Measurements from ENCODE around the gene C2orf81. TPM values are rescaled to one million over a fixed set of nuclear protein-coding genes. Genes with fewer than 3 reads are reported as not detected.
A peak's percentile ranks its signal among the peaks of the same experiment; 100 is the strongest.

C2orf81 gene
- total and polyA plus RNA-seq, 2 of the 4 experiments (the other 2 are of a cell fraction), result 0.18 to 0.74 TPM

DNA sequence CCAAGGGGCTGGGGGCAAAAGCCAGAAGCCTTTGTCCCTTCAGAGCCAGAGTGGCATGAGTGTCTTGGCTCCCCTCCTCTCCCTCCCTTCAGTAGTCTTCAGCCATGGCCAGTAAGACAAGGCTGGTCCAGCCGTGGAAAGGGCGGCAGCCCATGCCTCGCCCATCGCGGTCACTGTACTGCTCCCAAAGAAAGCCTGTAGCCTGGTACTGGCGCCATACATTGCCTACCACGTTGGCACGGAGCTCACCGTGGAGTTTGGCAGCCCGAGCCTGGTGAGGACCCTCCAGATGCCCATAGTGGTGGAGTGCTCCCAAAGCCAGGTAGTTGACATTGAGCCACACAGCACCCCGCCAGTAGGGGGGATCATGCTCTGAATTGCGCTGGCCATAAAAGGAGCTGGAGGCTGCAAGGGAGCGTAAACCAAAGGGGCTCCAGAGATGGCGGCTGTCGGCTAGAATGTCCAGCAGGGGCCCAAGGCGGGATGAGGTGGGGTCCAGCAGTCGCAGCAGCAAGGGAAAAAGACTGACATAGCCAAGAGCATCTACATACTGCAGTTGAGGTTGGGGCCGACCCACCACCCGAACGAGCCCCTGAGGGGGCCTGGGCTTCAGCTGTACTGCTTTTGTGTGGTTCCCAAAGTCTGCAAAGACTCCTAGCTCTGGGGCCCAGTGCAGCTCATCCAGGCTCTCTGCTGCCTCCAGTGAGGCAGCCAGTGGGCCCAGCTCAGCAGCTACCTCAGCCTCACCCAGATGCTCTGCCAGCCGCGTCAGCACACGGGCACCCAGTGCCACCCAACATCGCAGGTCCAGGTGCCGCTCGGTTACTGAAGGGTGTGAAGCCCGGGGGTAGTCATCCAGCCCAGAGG lies 40.0 kb upstream of the C2orf81 start:
- Histone ChIP-seq H3K9ac (ENCODE audit: low read depth, low read length) (no peak overlapping the region), H2BK15ac (ENCODE audit: low read depth, low read length) (no peak overlapping the region), H2BK20ac (ENCODE audit: low read depth, low read length) (no peak overlapping the region), H2BK120ac (ENCODE audit: low read depth, low read length) (no peak overlapping the region), H3K9me3 (ENCODE audit: control insufficient read depth, insufficient read depth, low read length) (no peaks in the 10 kb centered on the region), H4K91ac (ENCODE audit: insufficient read depth, low read depth, low read length) (no peak overlapping the region), H3K14ac (replicated peaks; ENCODE audit: low read depth, low read length) (no peak overlapping the region), H3K36me3 (ENCODE audit: control insufficient read depth, insufficient read depth, low read length) (peaks cover 21% of the 10 kb centered on the region), H3K27ac (ENCODE audit: insufficient read depth, low read length) (no peak overlapping the region), H2AK9ac (replicated peaks; ENCODE audit: low read depth, low read length, poor library complexity) (peak overlapping the region; percentile 29), H3K79me1 (ENCODE audit: low read depth in 1 of 2, low read length in 2 of 2) (peaks cover 13 to 59% of the 10 kb centered on the region in 2 experiments; a peak in 3 of 4 replicates), H4K5ac (ENCODE audit: low read depth, low read length) (no peak overlapping the region), H3K9me1 (ENCODE audit: insufficient read depth, low read length) (no peaks in the 10 kb centered on the region), H2AK5ac (ENCODE audit: low read depth, low read length) (no peak overlapping the region), H3K4me2 (ENCODE audit: low read depth, low read length) (no peak overlapping the region), H4K20me1 (ENCODE audit: insufficient read depth, low read length) (no peaks in the 10 kb centered on the region), H3K23ac (ENCODE audit: low read depth, low read length) (no peak overlapping the region), H3K27me3 (ENCODE audit: control insufficient read depth, insufficient read depth, low read length) (no peaks in the 10 kb centered on the region), H3K56ac (ENCODE audit: extremely low read depth, insufficient read depth, low read length) (no peak overlapping the region), H3K18ac (ENCODE audit: low read depth, low read length) (no peak overlapping the region), H2BK5ac (ENCODE audit: low read depth, low read length, poor library complexity, severe bottlenecking) (no peak overlapping the region), H2AFZ (replicated peaks; ENCODE audit: low read length, poor library complexity) (no peak overlapping the region), H3K4ac (ENCODE audit: low read depth, low read length) (no peak overlapping the region), H3K4me1 (ENCODE audit: control insufficient read depth, insufficient read depth, low read length) (peaks cover 8% of the 10 kb centered on the region), H4K8ac (ENCODE audit: low read depth in 2 of 2, low read length in 2 of 2) (no peak overlapping the region), H3K4me3 (ENCODE audit: insufficient read depth, low read depth, low read length) (no peak overlapping the region)
- dilution Hi-C loops (cut with HindIII; ENCODE audit: low sequenced_read_pairs, unreplicated experiment), result no loop called here
- ChIA-PET CTCF (no interaction called here), POLR2A (ENCODE audit: unreplicated experiment) (no interaction called here)
- WGBS, 2 experiments (ENCODE audit: extremely low coverage in 2 of 2, insufficient read length in 1 of 2), result 97% methylated on average over 13 of the region's 27 CpGs; no CpG with 5 or more reads in 1 of the 2 experiments
- in situ Hi-C loops (cut with MboI; ENCODE audit: low sequenced_read_pairs), result no loop called here
- DNase-seq, result no peak
- intact Hi-C loops (cut with micrococcal nuclease), result no loop called here
- no peak for ATAC-seq (ENCODE audit: low read depth)
- no TSS peak for BruUV-seq (replicated peaks)
- TF ChIP-seq BHLHE40 (IDR thresholded peaks at IDR 0.05; ENCODE audit: low read depth, low read length) (no peak), RFX5 (IDR thresholded peaks at IDR 0.05; ENCODE audit: low read depth, low read length) (no peak), RAD21 (IDR thresholded peaks at IDR 0.05; ENCODE audit: low read length) (no peak), NFE2L2 (IDR thresholded peaks at IDR 0.05; ENCODE audit: low read depth, low read length) (no peak), SMC3 (IDR thresholded peaks at IDR 0.05; ENCODE audit: low read depth, low read length) (no peak), MXI1 (IDR thresholded peaks at IDR 0.05; ENCODE audit: borderline replicate concordance, low read depth, low read length) (no peak)
- TF ChIP-seq, protein P1, sequence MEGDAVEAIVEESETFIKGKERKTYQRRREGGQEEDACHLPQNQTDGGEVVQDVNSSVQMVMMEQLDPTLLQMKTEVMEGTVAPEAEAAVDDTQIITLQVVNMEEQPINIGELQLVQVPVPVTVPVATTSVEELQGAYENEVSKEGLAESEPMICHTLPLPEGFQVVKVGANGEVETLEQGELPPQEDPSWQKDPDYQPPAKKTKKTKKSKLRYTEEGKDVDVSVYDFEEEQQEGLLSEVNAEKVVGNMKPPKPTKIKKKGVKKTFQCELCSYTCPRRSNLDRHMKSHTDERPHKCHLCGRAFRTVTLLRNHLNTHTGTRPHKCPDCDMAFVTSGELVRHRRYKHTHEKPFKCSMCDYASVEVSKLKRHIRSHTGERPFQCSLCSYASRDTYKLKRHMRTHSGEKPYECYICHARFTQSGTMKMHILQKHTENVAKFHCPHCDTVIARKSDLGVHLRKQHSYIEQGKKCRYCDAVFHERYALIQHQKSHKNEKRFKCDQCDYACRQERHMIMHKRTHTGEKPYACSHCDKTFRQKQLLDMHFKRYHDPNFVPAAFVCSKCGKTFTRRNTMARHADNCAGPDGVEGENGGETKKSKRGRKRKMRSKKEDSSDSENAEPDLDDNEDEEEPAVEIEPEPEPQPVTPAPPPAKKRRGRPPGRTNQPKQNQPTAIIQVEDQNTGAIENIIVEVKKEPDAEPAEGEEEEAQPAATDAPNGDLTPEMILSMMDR (conservative IDR thresholded peaks at IDR 0.05; ENCODE audit: low read depth, low read length), result peak; percentile 14; the same call in 1 of the 2 replicates

Measured in IMR-90 (cell line).